K562 (cell line): Measurements from ENCODE around the gene SRCIN1. TPM values are rescaled to one million over a fixed set of nuclear protein-coding genes. Genes with fewer than 3 reads are reported as not detected.

Experiments used
- ATF7 ChIP-seq: fragments of 450-650 bp; IDR thresholded peaks from 2 replicates; pipeline ENCODE4 v1.7.1; 2014; ENCODE audit warnings: mild to moderate bottlenecking, moderate library complexity
- C11orf30 ChIP-seq: fragments of 450-650 bp; IDR thresholded peaks from 2 replicates; pipeline ENCODE4 v1.6.1; 2016; ENCODE audit warnings: low read depth, mild to moderate bottlenecking
- CC2D1A ChIP-seq: fragments of 450-650 bp; IDR thresholded peaks from 2 replicates; pipeline ENCODE4 v1.6.1; 2017; ENCODE audit warnings: mild to moderate bottlenecking
- CREB3 ChIP-seq: fragments of 450-650 bp; conservative IDR thresholded peaks from 2 replicates; pipeline ENCODE4 v1.6.1; 2016; ENCODE audit warnings: missing genetic modification characterization, low read depth, mild to moderate bottlenecking, missing compliant biosample characterization, moderate library complexity
- CREBBP ChIP-seq: IDR thresholded peaks from one replicate; pipeline ENCODE4 v1.6.1; 2012; ENCODE audit warnings: low read depth, mild to moderate bottlenecking, control low read depth, inconsistent platforms, low read length
- DDX20 ChIP-seq: fragments of 450-650 bp; IDR thresholded peaks from 2 replicates; pipeline ENCODE4 v1.6.1; 2016; ENCODE audit warnings: missing genetic modification characterization, low read depth, mild to moderate bottlenecking, missing compliant biosample characterization, moderate library complexity
- E2F1 ChIP-seq: sonication (generic); formaldehyde crosslinking; IDR thresholded peaks from 2 replicates; pipeline ENCODE4 v1.8.1; 2023; ENCODE audit warnings: mild to moderate bottlenecking, missing genetic modification reagents, moderate library complexity
- FOXJ3 ChIP-seq: sonication (generic); formaldehyde crosslinking; IDR thresholded peaks from 2 replicates; pipeline ENCODE4 v1.4.0; 2020; ENCODE audit warnings: mild to moderate bottlenecking, missing genetic modification reagents
- FOXP4 ChIP-seq: sonication (generic); formaldehyde crosslinking; IDR thresholded peaks from 2 replicates; pipeline ENCODE4 v1.8.0; 2022; ENCODE audit warnings: mild to moderate bottlenecking, missing genetic modification reagents, borderline replicate concordance
- FUS ChIP-seq: fragments of 200-400 bp; formaldehyde crosslinking; optimal IDR thresholded peaks from 2 replicates; pipeline ENCODE3; 2017; ENCODE audit warnings: low read depth, low read length
- HMGXB4 ChIP-seq: sonication (generic); formaldehyde crosslinking; IDR thresholded peaks from 2 replicates; pipeline ENCODE4 v1.8.1; 2023; ENCODE audit warnings: mild to moderate bottlenecking, missing genetic modification reagents
- NEUROD1 ChIP-seq: fragments of 150-350 bp; IDR thresholded peaks from 2 replicates; pipeline ENCODE4 v1.6.1; 2014; ENCODE audit warnings: borderline replicate concordance, low read length, low read depth; ENCODE audit not compliant: partially characterized antibody
- PHF8 ChIP-seq: fragments of 200-600 bp; sonication (generic); IDR thresholded peaks from 2 replicates; pipeline ENCODE4 v1.6.1; 2012; ENCODE audit warnings: mixed run types, mild to moderate bottlenecking, inconsistent platforms, low read length, moderate library complexity, borderline replicate concordance
- PML ChIP-seq: IDR thresholded peaks from 2 replicates; pipeline ENCODE4 v1.6.1; 2012; ENCODE audit warnings: low read length, inconsistent platforms
- PTBP1 ChIP-seq: fragments of 200-400 bp; formaldehyde crosslinking; IDR thresholded peaks from 2 replicates; pipeline ENCODE4 v1.6.1; 2017; ENCODE audit warnings: low read depth, low read length
- RBFOX2 ChIP-seq: fragments of 200-400 bp; formaldehyde crosslinking; IDR thresholded peaks from 2 replicates; pipeline ENCODE4 v1.6.1; 2017; ENCODE audit warnings: low read depth, mild to moderate bottlenecking, low read length, moderate library complexity
- XRCC5 ChIP-seq: fragments of 200-400 bp; formaldehyde crosslinking; IDR thresholded peaks from 2 replicates; pipeline ENCODE4 v1.6.1; 2017; ENCODE audit warnings: low read depth, mild to moderate bottlenecking, low read length
- YBX1 ChIP-seq: fragments of 450-650 bp; IDR thresholded peaks from 2 replicates; pipeline ENCODE4 v1.7.1; 2016; ENCODE audit warnings: mild to moderate bottlenecking
- ZNF551 ChIP-seq: fragments of 250-450 bp; sonication (Bioruptor Pico); IDR thresholded peaks from 2 replicates; pipeline ENCODE4 v1.5.0; 2021; ENCODE audit warnings: mild to moderate bottlenecking, moderate library complexity
- polyA plus RNA-seq, 8 experiments: library from polyadenylated mRNA; depleted of rRNA in 4 of 8; stranded (reverse) in 5 of 8; unstranded in 3 of 8; fragments of >200 nt; fragmentation: Nextera tagmentation in 2 of 8; fragmentation: Illumina TruSeq in 1 of 8; extraction: Ambion mirVana in 2 of 8; extraction: Trizol in 1 of 8; gene quantifications; 2 replicates each; pipeline versions ENCODE4 v1.2.1 to v1.2.3, GENCODE V29; 2011 to 2014; ENCODE audit warnings: inconsistent platforms in 1 of 8, missing spikeins in 1 of 8
- total RNA-seq, 7 experiments: library from RNA; depleted of rRNA in 6 of 7; stranded (reverse); fragments of >200 nt in 6 of 7; fragmentation: Illumina TruSeq in 2 of 7; extraction: Trizol in 2 of 7; gene quantifications; 2 replicates each; pipeline versions ENCODE4 v1.2.1 to v1.2.3, GENCODE V29; 2011 to 2021; ENCODE audit warnings: low replicate concordance in 1 of 7

Gene SRCIN1
- total and polyA plus RNA-seq, 9 of the 15 experiments (the other 6 are each of a cell fraction or from before 2014, with no cell fraction given): 0.09 to 0.33 (median 0.13) TPM; not detected in 6

GRCh38 chr17:38605841-38606645 is at the start of gene SRCIN1 (continued):
- TF ChIP-seq E2F1 (CRISPR knock-in tag) (no peak), ZNF551 (CRISPR knock-in tag) (no peak), FUS (no peak), PHF8 (peak; percentile 47; the same call in 1 of the 2 replicates), DDX20 (no peak), NEUROD1 (peak; percentile 40), PML (no peak), PTBP1 (no peak), HMGXB4 (CRISPR knock-in tag) (0 out of 2 replicates have a peak, but pooled peaks have one; percentile 57), CREB3 (no peak), RBFOX2 (peak; percentile 65), XRCC5 (peak; percentile 67; the same call in 1 of the 2 replicates), ATF7 (0 out of 2 replicates have a peak, but pooled peaks have one; percentile 36), FOXP4 (no peak), FOXJ3 (CRISPR knock-in tag) (no peak), YBX1 (no peak), CREBBP (no peak), C11orf30 (no peak), CC2D1A (0 out of 2 replicates have a peak, but pooled peaks have one; percentile 17)
